Measurements from ENCODE around the gene IFNAR2.
"Not testable (repeated sequence)": the region's sequence is repeated elsewhere in the genome, so short reads cannot be mapped to it uniquely, and the experiment has no call there.

Gene IFNAR2

GRCh38 chr21:33217138-33217520 lies 12.6 kb upstream of the IFNAR2 start:
- no peak for DNase-seq

- DNase-seq: no peak
These were observed 10.4 kb upstream of the IFNAR2 start for GRCh38 chr21:33219300-33219699.

DNA sequence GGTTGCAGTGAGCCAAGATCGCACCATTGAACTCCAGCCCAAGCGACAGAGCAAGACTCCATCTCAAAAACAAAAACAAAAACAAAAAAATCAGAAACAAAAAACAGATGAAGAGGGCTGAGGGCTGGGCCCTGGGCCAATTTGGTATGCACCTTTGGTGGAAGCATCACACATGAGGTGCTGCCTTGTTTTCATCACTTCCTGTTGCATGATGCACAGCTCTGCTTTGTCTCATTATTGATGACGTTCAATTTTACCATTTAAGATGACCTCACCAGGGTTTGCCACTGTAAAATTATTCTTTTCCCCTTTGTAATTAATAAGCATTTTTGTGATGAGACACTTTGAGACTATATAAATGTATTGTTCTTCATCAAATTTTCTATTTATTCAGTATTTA lies 9.8 kb upstream of the IFNAR2 start:
- DNase-seq: no peak

- DNase-seq: not testable (repeated sequence)
These were observed 4.4 kb upstream of the IFNAR2 start for GRCh38 chr21:33225376-33225775.

- DNase-seq: no peak
These were observed 1.3 kb upstream of the IFNAR2 start for GRCh38 chr21:33228455-33228854.

DNA sequence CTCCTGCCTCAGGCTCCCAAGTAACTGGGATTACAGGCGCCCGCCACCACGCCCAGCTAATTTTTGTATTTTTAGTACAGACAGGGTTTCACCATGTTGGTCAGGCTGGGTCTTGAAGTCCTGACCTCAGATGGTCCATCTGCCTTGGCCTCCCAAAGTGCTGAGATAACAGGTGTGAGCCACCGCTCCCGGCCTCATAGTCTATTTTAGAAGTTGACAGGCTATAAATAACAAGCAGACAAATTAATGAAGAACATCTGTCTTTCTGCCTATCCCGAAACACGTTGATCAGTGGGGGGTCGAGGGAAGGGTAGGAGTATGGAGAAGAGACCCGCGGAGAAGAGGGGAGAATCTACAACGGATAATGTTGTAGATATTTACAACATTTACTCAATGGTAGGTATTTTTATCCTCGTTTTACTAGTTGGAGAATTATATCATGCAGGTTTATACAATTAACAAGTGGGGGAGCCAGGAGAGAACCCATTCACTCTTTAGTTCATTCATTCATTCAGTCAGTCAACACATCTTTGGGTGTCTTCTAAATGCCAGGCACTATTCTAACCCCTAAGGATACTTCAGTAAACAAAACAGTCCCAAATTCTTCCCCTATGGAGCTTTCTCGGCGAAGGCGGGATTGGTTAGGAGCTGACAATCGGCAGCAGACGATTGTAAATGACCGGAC lies 497 bp upstream of the IFNAR2 start:
- DNase-seq: no peak

DNA sequence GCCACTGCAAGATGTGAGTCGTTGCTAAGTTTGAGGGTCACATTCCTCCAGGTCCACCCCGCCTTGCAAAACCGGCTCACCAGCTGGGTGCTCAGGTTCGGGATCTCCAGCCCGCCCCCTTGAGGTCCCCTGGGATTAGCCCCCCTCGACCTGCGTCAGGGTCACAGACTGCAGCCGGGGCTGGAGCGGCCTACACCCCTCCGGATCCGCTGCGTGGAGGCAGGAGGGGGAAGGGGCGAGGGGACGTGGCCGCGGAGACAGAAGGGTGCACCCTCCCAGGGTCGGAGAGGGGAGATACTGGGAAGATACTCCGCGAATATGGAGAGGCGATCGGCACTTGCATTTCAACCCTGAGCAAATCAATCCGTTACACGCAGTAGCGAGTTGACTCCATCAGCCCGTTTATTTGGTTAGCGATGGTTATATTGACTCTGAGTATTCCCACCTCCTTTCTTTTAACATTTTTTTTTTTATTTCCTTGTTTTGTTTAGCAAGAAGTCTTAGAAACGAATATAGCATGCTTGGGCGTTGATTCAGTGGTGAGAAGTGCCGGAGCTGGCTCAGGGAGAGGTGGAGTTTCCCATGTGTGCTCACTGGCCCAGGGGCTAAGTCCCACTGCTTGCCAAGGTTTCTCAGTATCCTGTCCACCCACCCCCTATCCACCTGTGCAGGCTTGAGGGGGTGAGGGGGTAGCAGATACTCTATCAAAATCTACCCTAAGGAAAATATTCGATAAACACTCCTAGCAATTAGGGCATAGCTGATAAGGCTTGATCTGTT lies 997 bp downstream of the IFNAR2 start:
- DNase-seq: no peak

- no peak for DNase-seq
These were observed 1.8 kb downstream of the IFNAR2 start for GRCh38 chr21:33231526-33231925.

DNA sequence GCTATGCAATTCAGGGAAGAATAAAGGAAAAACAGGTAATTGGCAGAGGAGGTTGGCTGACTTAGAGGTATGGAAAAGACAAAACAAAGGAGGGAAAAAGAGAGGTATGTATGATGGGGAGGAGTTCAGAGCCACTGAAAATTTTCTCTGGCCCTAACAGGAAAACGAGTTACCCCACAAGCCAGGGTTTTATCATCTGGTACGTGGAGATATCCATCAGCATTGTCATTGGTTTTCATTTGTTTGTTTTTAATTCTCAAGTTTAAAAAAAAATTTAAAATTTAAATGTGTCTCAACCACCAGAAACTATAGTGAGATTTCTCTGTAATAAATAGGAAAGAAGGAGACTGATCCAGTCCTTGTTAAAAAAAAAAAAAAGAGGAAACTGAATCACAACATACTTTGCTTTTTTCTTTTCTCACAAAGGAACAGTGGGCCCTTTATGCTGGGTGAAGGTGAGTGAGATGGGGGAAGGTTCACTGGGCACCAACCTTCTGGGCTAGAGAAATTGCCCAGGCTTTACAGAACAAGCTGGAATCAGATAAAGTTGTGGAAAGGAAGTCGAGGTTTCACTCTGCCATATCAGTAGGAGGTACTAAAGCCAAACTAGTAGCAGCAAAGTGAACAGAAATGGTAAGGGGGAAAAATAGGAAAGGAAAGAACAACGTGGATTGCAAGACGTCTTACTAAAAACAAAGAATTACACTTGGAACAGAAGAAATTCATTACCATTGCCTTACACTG lies 2.7 kb downstream of the IFNAR2 start:
- DNase-seq: no peak

GRCh38 chr21:33234635-33235520 lies 5.1 kb downstream of the IFNAR2 start:
- no peak for DNase-seq

GRCh38 chr21:33236013-33236686 lies 6.4 kb downstream of the IFNAR2 start:
- no peak for DNase-seq

GRCh38 chr21:33236766-33237165 lies 7.0 kb downstream of the IFNAR2 start:
- no peak for DNase-seq

DNA sequence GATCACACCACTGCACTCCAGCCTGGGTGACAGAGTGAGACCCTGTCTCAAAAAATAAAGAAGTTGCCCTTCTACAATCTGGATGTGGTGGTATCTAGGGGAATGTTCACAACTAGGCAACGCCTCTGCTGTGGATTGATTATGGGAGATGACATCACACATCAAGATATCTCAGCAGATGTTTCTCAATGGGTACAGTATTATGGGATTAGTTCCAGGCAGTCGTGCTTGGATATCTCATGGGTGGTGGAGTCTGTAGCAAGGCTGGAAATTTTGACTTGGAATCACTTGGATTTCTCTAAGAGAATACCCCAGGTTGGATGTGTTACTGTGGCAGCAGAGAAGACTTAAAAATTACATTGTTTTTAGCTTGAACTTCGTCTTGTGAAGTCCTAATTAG lies 7.7 kb downstream of the IFNAR2 start:
- DNase-seq: no peak

GRCh38 chr21:33238146-33238545 lies 8.4 kb downstream of the IFNAR2 start:
- DNase-seq: no peak

DNA sequence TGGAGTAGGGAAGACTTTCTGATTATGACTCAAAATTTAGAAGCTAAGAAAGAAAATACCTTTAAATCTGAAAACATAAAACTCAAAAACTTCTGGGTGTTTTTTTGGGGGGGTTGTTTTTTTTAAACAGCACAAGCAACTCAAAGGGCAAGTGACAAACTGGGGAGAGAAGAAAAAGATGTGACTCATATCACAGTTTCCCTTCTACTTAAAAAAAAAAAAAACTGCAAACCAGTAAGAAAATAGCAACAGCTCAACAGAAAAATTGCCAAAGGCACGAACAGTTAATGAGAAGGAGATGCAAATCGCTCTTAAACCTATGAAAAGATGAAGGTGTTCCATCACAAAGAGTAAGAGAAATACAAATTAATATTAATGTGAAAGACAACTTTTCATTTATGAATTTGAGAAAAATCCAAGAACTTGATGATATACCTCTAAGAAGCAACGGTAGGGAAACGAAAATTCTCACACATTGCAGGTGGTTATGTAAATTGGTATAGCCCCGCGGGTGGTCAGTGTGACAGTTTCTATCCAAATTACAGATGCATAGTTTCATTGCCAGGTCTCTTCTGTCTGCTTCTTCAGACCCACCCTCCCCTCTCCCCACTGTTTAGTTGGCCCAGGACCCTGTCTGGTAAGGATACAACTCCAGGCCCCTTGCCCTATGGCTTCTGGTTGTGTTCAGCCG lies 9.0 kb downstream of the IFNAR2 start:
- DNase-seq: no peak

DNA sequence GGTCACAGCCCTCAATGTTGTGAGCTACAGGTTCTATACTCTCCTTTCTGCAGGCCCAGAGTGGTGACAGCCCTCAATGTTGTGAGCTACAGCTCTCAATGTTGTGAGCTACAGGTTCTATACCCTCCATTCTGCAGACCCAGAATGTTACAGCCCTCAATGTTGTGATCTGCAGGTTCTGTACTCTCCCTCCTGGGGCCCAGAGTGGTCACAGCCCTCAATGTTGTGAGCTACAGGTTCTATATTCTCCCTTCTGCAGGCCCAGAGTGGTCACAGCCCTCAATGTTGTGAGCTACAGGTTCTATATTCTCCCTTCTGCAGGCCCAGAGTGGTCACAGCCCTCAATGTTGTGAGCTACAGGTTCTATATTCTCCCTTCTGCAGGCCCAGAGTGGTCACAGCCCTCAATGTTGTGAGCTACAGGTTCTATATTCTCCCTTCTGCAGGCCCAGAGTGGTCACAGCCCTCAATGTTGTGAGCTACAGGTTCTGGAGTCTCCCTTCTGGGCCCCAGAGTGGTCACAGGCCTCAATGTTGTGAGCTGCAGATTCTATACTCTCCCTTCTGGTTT lies 9.9 kb downstream of the IFNAR2 start:
- DNase-seq: not testable (repeated sequence)

GRCh38 chr21:33240404-33240803 lies 10.7 kb downstream of the IFNAR2 start:
- DNase-seq: no peak

- DNase-seq: no peak
These were observed 12.1 kb downstream of the IFNAR2 start for GRCh38 chr21:33241846-33242245.

DNA sequence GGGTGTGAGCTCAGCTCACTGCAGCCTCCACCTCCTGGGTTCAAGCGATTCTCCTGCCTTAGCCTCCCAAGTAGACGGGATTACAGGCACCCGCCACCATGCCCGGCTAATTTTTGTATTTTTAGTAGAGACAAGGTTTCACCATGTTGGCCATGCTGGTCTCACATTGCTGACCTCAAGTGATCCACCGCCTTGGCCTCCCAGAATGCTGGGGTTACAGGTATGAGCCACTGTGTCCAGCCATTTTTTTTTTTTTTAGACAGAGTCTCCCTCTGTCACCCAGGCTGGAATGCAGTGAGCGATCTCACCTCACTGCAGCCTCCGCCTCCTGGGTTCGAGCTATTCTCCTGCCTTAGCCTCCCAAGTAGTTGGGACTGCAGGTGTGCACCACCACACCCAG lies 13.1 kb downstream of the IFNAR2 start:
- DNase-seq: not testable (repeated sequence)

DNA sequence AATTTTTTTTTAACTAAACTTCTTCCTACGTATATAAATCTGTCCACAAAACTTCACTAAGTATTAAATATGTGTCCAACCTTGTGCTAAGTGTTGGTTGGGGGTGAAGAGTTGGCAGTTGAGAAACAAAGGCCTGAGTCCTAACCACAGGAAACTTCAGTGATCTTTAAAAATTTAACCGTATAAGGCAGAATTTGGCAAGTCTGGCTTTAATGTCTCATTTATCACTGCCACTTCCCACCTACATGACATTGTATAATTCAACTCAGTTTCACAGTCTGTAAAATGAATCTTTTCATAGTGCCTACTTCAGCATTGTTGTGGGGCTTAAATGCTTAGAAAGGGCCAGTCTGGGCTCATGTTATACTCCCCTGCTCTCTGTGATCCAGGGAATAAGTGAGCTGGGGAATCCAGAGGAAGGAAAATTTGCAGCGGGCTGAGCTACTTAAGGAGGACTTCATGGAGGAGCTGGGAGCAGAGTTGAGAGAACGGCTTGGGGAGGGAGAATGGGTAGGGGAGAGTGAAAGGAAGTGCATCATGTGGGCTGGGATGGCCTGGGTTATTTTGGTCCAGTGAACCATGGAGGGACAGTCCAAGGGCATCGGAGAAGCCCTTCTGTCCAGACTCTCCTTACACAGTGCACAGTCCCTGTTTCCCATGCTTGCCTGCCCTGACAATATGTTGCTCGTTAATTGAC lies 14.5 kb downstream of the IFNAR2 start:
- DNase-seq: no peak

GRCh38 chr21:33244779-33245105 lies 15.0 kb downstream of the IFNAR2 start:
- DNase-seq: no peak

Data from stimulated activated CD4-positive, alpha-beta T cell treated with anti-CD3 and anti-CD28 coated beads, Interleukin-2, amount 100 ng/mL, for 48 hours (primary cell).